NT2/D1 (cell line): ENCODE measurements around the gene IL13RA1.

Experiments
- SUZ12 ChIP-seq: IDR thresholded peaks from 2 replicates; pipeline ENCODE4 v1.6.1; 2011; ENCODE audit not compliant: insufficient read length, insufficient read depth; ENCODE audit errors: extremely low read depth
- YY1 ChIP-seq: IDR thresholded peaks from 2 replicates; pipeline ENCODE4 v1.6.1; 2011; ENCODE audit not compliant: insufficient read length, insufficient read depth
- ZNF274 ChIP-seq: IDR thresholded peaks from 2 replicates; pipeline ENCODE4 v1.6.1; 2011; ENCODE audit warnings: mild to moderate bottlenecking, low read depth, low read length

GRCh38 chrX:118745570-118745969 lies 18.2 kb downstream of the IL13RA1 start:
- TF ChIP-seq ZNF274: no peak
- TF ChIP-seq YY1: no peak
- no peak for TF ChIP-seq SUZ12
